Glomerular visceral epithelial cell (primary cell): Measurements from ENCODE around the gene CBX6.

Experiments used
- DNase-seq: peaks from one replicate; pipeline ENCODE4 v3.0.0-alpha.2; 2016; ENCODE audit errors: extremely low spot score

CBX6 gene

GRCh38 chr22:38819387-38819940 lies 52.6 kb downstream of the CBX6 start:
- no peak for DNase-seq

- DNase-seq = no peak
Measured at GRCh38 chr22:38817196-38817595, 54.8 kb downstream of the CBX6 start.

- no peak for DNase-seq
Measured at GRCh38 chr22:38815842-38816241, 56.2 kb downstream of the CBX6 start.
